Renal cortical epithelial cell (primary cell): ENCODE measurements around the gene S100G. TPM values are rescaled to one million over a fixed set of nuclear protein-coding genes. Genes with fewer than 3 reads are reported as not detected.
"Not testable (repeated sequence)": the region's sequence is repeated elsewhere in the genome, so short reads cannot be mapped to it uniquely, and the experiment has no call there.

Experiments
- DNase-seq: peaks from one replicate; pipeline ENCODE4 v3.0.0-alpha.2; 2011; ENCODE audit warnings: low read depth
- total RNA-seq: library from RNA; depleted of rRNA; stranded (reverse); fragments of >200 nt; gene quantifications from 2 replicates; pipeline ENCODE4 v1.2.3, GENCODE V29; 2014

Gene S100G
- not detected in 2 replicates for total RNA-seq

GRCh38 chrX:16649858-16650257 lies at the start of gene S100G:
Gene S100G, plus strand, starts transcription at chrX:16650158. Its CDS starts 849 bp downstream, at chrX:16651007.
- DNase-seq, result no peak

- no peak for DNase-seq
These were observed 48.1 kb upstream of the S100G start for GRCh38 chrX:16601885-16602284.

GRCh38 chrX:16603235-16603634 lies 46.7 kb upstream of the S100G start:
- not testable (repeated sequence) for DNase-seq

GRCh38 chrX:16603822-16604221 lies 46.1 kb upstream of the S100G start:
- DNase-seq, result peak; percentile 16

- no peak for DNase-seq
These were observed 45.6 kb upstream of the S100G start for GRCh38 chrX:16604337-16604736.

GRCh38 chrX:16606142-16606720 lies 43.7 kb upstream of the S100G start:
- no peak for DNase-seq

- peak; percentile 46 for DNase-seq
These were observed 39.8 kb upstream of the S100G start for GRCh38 chrX:16610121-16610621.

GRCh38 chrX:16610654-16611053 lies 39.3 kb upstream of the S100G start:
- DNase-seq, result not testable (repeated sequence)

- no peak for DNase-seq
These were observed 37.6 kb upstream of the S100G start for GRCh38 chrX:16612257-16612897.

- DNase-seq, result no peak
These were observed 32.6 kb upstream of the S100G start for GRCh38 chrX:16617382-16617781.

GRCh38 chrX:16618422-16618821 lies 31.5 kb upstream of the S100G start:
- no peak for DNase-seq

- DNase-seq, result no peak
These were observed 30.9 kb upstream of the S100G start for GRCh38 chrX:16619024-16619423.

GRCh38 chrX:16628511-16628910 lies 21.4 kb upstream of the S100G start:
- peak; percentile 57 for DNase-seq

GRCh38 chrX:16628946-16629595 lies 20.9 kb upstream of the S100G start:
- DNase-seq, result no peak

- no peak for DNase-seq
These were observed 20.0 kb upstream of the S100G start for GRCh38 chrX:16629909-16630308.

- no peak for DNase-seq
These were observed 16.2 kb upstream of the S100G start for GRCh38 chrX:16633754-16634153.

- no peak for DNase-seq
These were observed 14.9 kb upstream of the S100G start for GRCh38 chrX:16635040-16635439.

- no peak for DNase-seq
These were observed 14.4 kb upstream of the S100G start for GRCh38 chrX:16635596-16635995.

- no peak for DNase-seq
These were observed 11.4 kb upstream of the S100G start for GRCh38 chrX:16638533-16638932.

- no peak for DNase-seq
These were observed 10.0 kb upstream of the S100G start for GRCh38 chrX:16639966-16640365.

GRCh38 chrX:16640823-16641222 lies 9.1 kb upstream of the S100G start:
- DNase-seq, result no peak

- DNase-seq, result peak; percentile 72
These were observed 6.8 kb upstream of the S100G start for GRCh38 chrX:16643176-16643575.
